Panc1 (cell line): ENCODE results near the gene MYO5B.

Experiments
- CTCF ChIP-seq: fragments of 450-650 bp; IDR thresholded peaks from 2 replicates; pipeline ENCODE4 v1.5.1; 2017; ENCODE audit warnings: mild to moderate bottlenecking
- REST ChIP-seq, 2 experiments: IDR thresholded peaks; 2 replicates each; pipeline ENCODE4 v1.6.1; 2011 to 2012; ENCODE audit warnings: low read depth in 2 of 2, control low read depth in 1 of 2, low read length in 1 of 2, mild to moderate bottlenecking in 1 of 2, moderate library complexity in 1 of 2; ENCODE audit not compliant: insufficient read depth in 1 of 2

GRCh38 chr18:49988101-49988500 is 206.8 kb downstream of the MYO5B start:
- no peak for TF ChIP-seq REST (IDR thresholded peaks at IDR 0.05; ENCODE audit: insufficient read depth in 1 of 2, low read depth in 2 of 2, low read length in 1 of 2)
- TF ChIP-seq CTCF, result no peak
